Medulla oblongata (tissue), 1 donor: Measurements from ENCODE around the gene RUNX2.
"Not testable (repeated sequence)": the region's sequence is repeated elsewhere in the genome, so short reads cannot be mapped to it uniquely, and the experiment has no call there.

Source experiments
- DNase-seq: peaks from one replicate; pipeline ENCODE4 v3.0.0-alpha.2; 2015; ENCODE audit errors: extremely low spot score

RUNX2 gene

DNA sequence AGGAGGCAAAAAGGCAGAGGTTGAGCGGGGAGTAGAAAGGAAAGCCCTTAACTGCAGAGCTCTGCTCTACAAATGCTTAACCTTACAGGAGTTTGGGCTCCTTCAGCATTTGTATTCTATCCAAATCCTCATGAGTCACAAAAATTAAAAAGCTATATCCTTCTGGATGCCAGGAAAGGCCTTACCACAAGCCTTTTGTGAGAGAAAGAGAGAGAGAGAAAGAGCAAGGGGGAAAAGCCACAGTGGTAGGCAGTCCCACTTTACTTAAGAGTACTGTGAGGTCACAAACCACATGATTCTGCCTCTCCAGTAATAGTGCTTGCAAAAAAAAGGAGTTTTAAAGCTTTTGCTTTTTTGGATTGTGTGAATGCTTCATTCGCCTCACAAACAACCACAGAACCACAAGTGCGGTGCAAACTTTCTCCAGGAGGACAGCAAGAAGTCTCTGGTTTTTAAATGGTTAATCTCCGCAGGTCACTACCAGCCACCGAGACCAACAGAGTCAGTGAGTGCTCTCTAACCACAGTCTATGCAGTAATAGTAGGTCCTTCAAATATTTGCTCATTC lies at the start of gene RUNX2:
TSS of gene RUNX2 (plus strand) at position 375 of the 567 bp plus-strand sequence. CDS start 397 bp downstream, outside the sequence.
- peak; percentile 45 for DNase-seq

DNA sequence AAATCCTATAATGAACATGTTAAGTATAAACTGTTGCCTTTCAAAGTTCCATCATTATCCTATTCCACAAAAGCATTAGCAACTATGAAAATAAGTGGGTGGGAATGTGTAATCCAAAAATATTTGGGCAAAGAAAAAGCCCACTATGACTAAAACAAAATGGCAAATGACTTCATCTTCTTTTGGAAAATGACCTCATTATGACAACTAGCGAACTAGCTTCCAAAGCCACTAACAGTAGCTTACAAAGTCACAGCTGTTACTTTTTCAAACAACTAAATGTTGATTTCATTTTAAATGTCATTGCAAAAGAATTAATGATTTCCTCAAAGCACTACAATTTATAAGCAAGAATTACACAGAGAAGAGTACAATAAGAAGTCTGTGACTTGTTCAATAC lies 49.8 kb upstream of the RUNX2 start:
- DNase-seq, result no peak

DNA sequence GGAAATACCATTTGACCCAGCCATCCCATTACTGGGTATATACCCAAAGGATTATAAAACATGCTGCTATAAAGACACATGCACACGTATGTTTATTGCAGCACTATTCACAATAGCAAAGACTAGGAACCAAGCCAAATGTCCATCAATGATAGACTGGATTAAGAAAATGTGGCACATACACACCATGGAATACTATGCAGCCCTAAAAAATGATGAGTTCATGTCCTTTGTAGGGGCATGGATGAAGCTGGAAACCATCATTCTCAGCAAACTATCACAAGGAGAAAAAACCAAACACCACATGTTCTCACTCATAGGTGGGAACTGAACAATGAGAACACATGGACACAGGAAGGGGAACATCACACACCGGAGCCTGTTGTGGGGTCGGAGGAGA lies 41.4 kb upstream of the RUNX2 start:
- DNase-seq, result not testable (repeated sequence)

DNA sequence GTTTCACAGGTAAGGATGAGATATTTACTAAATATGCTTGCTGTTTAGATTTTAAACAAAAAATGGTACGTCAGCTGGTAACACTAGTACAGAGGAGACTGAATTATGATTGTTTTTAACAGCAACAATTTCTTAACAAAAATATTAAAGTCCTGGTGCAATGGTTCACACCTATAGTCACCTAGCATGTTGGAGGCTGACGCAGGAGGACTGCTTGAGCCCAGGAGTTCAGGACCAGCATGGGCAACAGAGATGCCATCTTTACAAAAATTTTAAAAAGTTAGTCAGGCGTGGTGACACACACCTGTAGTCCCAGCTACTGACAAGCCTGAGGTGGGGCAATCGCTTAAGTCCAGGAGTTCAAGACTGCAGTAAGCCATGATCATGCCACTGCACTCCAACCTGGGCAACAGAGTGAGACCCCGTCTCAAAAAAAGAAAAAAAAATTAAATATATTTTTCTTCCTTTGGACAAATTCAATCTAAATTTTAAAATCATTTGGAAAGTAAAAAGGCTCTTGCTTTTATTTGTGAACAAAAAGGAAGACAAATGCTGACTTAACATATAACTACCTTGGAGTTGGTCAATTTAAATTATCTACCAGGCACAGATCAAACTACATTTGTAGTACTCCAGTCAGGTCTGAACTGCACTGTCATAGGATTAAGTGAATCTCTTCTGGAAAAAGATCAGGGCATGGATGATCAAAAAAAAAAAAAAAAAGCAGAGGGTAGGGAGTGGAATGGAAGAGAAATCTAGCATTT lies 38.2 kb upstream of the RUNX2 start:
- DNase-seq, result no peak

DNA sequence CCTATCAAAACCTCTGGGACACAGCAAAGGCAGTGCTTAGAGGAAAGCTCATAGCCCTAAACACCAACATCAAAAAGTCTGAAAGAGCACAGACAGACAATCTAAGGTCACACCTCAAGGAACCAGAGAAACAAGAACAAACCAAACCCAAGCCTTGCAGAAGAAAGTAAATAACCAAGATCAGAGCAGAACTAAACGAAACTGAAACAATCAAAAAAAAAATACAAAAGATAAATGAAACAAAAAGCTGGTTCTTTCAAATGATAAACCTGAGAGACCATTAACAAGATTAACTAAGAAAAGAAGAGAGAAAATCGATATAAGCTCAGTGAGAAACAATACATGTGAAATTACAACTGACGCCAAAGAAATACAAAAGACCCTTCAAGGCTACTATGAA lies 34.8 kb upstream of the RUNX2 start:
- no peak for DNase-seq

DNA sequence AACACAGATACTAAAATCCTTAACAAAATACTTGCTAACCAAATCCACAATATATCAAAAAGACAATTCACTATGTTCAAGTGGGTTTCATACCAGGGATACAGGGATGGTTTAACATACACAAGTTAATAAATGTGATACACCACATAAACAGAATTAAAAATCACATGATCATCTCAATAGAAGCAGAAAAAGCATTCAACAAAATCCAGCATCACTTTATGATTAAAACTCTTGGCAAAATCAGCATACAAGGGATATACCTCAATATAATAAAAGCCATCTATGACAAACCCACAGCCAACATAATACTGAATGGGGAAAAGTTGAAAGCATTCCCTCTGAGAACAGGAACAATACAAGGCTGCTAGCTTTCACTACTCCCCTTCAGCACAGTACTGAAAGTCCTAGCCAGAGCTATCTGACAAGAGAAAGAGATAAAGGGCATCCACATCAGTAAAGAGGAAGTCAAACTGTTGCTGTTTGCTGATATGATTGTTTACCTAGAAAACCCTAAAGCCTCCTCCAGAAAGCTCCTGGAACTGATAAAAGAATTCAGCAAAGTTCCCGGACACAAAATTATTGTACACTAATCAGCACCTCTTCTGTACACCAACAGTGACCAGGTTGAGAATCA lies 33.9 kb upstream of the RUNX2 start:
- not testable (repeated sequence) for DNase-seq

DNA sequence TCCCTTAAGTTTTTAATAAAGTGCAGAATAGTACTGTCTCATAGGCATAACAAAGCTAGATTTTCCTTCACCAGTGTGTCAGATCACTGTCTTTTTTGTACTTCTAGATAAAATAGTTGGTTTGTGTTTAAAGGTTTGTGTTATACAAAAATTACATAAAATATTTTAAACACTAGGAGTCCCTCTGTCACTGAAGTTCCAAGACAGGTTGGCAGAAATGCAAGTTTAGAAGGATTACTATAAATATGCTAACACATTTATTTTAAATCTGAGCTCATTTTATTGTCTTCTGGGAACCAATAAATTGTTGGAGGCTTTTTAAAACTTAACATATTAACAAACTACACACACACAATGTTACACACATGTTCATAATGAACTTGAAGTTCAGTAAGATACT lies 30.8 kb upstream of the RUNX2 start:
- no peak for DNase-seq

DNA sequence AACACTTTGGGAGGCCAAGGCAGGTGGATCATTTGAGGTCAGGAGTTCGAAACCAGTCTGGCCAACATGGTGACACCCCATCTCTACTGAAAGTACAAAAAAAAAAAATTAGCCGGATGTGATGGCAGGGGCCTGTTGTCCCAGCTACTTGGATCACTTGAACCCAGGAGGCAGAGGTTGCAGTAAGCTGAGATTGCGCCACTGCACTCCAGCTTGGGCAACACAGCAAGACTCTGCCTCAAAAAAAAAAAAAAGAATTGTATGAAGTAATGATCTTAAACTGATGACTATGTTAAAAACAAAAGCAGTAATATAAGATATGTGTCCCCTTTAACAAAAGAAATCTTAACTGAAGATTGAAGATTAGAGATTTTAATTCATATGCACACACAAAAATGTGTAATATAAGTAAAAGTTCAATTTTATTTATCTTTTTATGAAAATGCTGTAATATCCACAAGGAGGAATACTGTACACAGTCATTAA lies 29.0 kb upstream of the RUNX2 start:
- DNase-seq, result no peak

DNA sequence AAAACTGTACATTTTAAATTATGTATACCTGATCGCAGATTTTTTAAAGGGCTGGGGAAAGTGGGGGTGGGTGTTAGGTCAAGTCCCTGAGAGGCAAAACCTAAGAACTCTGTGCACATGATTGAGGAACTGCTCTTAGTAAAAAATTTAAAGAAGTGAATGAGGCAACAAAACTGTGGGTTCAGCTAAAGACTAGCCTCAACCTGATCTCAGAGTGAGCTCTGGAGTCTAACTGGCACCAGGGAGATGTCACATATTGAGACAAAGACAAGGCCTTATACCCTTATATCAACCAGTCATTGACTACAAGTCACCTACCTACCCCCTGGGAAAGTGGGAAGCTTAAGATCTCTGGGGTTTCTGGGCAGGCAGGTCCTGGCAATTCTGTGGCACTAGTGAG lies 27.4 kb upstream of the RUNX2 start:
- no peak for DNase-seq

DNA sequence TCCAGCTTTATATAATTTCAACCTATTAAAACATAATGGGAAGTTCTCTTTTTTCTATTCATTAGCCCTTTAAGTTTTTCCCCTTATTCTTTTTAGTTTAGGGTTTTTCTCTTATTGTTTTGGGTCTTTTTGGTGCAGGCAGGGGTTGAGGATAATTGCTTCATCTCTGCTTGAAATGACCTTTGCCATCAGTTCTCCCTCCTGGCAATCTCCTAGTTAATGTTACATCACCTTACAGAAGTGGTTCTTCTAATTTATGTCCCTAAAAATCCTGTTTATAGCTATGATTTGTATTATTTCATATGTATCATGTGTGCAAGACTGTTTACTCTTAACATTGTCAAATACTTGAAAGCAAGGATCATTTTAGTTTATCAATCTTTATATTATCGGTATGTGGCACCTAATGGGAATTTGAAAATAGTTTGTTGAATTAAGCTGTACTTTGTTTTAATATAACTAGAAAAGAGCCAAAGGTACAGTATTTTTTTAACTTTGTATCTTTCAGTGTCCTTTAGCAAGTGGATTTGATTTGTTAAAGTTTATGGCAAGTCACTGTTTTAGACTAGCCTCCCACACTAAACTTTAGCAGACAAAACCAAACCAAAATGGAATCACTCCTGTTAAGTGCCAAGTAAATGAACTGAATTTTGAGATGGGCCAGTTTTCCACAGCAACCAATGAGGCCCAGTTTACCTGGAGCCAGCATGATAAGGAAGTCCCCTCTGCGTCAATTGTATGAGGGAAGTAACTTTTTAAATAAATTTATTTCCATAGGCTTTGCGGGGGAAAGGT lies 26.6 kb upstream of the RUNX2 start:
- DNase-seq, result no peak

DNA sequence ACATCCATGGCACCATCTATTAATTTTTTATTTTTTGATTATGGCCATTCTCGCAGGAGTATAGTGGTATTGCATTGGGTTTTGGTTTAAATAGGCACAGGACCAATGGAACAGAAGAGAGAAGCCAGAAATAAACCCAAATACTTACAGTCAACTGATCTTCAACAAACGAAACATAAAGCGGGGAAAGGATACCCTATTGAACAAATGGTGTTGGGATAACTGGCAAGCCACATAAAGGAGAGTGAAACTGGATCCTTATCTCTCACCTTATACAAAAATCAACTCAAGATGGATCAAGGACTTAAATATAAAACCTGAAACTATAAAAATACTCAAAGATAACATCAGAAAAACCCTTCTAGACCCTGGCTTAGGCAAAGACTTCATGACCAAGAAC lies 25.3 kb upstream of the RUNX2 start:
- DNase-seq, result no peak

DNA sequence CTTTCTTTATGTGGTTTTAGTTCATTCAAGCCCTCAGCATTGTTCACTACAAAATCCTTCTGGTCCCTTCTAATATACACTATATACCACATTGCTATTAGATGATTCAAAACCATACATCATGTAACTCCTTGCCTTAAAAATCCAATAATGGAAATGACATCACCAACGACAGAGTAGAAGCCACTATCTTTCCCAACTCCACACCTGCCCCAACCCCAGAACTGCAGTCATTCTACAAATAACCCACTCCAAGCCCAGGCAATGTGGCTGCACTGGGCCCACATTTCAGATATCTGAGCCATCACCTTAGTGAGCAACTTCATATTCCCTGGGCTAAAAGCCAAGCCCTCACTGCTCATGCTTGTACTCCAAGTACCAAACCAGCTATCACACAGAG lies 22.6 kb upstream of the RUNX2 start:
- no peak for DNase-seq

DNA sequence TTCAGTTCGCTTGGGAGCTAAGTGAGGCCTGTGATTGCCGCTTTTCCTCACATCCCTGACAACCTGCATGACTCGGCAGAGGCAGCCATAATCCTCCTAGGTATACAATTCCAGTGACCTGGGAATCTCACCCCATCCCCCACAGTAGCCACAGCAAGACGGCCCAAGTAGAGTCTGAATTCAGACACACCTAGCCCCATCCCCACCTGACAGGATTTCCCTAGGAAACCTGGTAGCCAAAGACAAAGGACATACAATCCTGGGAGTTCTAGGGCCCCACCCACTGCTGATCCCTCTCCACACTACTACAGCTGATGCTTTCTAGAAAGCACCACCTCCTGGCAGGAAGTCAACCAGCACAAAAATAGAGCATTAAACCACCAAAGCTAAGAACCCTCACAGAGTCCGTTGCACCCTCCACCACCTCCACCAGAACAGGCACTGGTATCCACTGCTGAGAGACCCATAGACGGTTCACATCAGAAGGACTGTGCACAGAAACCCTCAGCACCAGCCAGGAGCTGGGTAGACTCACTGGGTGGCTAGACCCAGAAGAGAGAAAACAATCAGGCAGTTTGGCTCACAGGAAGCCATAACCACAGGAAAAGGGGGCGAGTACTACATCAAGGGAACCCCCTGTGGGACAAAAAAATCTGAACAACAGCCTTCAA lies 17.9 kb upstream of the RUNX2 start:
- no peak for DNase-seq

DNA sequence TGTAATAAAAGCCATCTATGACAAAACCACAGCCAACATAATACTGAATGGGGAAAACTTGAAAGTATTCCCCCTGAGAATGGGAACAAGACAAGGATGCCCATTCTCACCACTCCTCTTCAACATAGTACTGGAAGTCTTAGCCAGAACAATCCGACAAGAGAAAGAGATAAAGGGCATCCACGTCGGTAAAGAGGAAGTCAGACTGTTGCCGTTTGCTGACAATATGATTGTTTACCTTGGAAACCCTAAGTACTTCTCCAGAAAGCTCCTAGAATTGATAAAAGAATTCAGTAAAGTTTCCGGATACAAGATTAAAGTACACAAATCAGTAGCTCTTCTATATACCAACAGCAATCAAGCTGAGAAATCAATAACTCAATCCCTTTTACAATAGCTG lies 14.0 kb upstream of the RUNX2 start:
- no peak for DNase-seq

DNA sequence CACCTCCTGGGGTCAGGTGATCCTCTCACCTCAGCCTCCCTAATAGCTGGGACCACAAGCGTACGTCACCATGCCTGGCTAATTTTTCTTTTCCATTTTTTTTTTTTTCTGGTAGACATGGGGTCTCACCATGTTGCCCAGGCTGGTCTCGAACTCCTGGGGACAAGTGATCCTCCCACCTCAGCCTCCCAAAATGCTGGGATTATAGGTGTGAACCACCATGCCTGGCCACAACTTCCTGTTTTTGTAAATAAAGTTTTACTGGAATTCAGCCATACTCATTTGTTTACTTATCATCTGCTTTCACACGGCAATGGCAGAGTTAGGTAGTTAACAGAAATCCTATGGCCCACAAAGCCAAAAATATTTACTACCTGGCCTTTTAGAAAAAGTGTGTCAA lies 7.8 kb upstream of the RUNX2 start:
- DNase-seq, result no peak

DNA sequence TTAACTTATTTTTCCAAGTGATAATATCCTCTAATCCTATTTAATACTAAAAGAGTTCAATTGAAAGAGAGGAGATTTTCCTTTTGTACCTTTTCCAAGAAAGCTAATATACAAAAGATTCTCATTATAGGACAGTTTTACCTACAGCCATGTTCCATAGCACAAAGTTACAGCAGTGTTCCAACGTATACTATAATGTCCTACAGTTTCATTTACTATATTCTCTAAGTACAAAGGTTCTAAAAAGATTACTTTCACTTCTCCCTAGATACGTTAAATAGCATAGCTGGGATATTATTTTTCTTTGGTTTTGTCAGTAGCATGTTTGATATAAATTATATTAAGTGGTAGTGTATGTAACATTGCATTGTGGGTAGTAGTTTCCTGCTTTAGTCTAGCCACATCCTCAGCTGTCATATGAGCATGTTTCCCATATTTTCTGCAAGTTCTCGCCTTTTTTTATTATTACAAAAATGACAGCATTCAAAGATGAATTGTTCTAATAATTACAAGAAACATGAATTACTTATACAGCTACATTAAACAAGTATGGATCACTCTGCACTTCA lies 4.4 kb upstream of the RUNX2 start:
- no peak for DNase-seq

DNA sequence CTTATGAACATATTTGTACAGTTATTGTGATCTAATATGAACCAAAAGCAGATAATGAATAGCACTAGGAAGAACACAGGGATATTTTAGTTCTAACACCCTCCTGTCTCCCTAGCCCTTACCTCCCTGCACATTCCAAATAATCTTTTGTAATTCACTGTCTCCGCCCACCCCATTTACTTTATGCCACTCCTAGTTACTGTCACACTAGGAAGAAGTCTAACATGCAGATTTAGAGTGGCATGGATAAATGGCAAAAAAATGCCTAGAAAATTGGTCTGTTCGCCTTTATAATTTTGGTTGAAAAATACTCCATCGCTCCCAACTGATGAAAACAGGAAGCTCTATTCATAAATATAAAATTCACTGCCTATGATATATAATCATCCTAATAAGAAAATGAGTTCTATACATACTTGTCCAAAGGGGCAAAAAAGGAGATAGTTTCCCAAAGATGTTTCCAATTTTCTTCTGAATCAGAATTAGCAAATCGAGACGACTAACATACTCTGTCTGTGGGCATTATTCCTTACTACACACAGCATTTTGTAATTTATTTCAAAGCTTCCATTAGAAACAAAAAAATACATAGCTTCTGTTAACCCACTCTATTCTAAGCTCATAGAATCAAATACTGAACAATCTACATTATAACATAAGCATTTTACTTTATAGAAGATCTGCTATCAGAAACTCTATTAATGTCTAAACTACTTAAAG lies 1.3 kb upstream of the RUNX2 start:
- DNase-seq, result no peak

DNA sequence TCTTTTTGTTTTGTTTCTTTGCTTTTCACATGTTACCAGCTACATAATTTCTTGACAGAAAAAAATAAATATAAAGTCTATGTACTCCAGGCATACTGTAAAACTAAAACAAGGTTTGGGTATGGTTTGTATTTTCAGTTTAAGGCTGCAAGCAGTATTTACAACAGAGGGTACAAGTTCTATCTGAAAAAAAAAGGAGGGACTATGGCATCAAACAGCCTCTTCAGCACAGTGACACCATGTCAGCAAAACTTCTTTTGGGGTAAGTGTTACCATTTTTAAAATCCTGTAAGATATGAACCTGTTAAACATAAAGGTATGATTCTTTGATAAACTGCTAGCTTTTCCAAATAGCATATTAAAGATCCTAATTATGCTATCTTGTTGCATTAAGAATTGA lies 393 bp downstream of the RUNX2 start:
- DNase-seq, result no peak

DNA sequence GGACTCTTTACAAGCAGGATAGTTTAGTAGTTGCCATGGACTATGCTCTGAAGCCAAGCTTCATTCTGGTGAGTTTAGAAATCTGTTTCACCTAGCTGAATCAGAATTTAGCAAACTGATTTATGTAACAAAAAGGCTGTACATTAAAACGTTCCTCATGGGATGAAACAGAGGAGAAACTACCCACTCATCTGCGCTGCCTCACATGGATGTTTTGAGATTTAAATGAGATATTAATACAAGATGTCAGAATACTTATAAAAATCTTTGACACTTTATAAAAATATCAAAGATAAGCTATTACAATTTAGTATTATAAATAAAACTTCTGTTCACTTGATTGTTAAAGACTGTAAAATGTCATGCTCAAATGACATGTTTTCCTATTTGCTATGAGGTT lies 16.8 kb downstream of the RUNX2 start:
- DNase-seq, result no peak

DNA sequence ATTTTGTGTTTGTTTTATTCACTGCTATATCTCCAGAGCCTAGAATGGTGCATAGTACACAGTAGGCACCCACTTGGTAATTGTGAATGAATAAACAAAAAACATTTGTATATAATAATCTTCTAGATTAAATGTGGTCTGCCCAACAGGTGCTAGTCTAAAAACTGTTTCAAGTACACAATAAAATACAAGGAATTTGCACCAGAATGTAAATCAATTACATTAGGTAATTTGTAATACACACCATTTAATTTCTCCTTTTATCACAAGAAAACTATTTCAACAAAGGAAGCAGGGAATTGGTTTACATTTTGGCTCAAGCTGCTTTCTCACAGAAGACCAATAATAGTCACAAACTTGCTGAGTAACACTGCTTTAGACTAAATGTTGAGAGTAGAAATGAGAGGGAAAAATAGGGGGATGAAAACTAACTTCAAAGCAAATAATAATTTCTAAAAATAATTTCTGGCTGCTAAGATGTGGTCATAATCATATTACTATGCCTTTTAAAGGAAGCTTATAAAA lies 22.1 kb downstream of the RUNX2 start:
- DNase-seq, result no peak
